Endothelial cell of umbilical vein (primary cell): ENCODE results near the gene MACO1. TPM values are rescaled to one million over a fixed set of nuclear protein-coding genes. Genes with fewer than 3 reads are reported as not detected.

Experiments used
- BruUV-seq: library from RNA; stranded (reverse); fragments of 400-500 nt; replicated peaks from 2 replicates; lab custom pipeline; 2021; lab: Mats Ljungman, UMichigan
- CTCF ChIA-PET: fragments of 300-600, 350-600 bp; sonication (Branson Sonifier 250); formaldehyde crosslinking; loops from one replicate; lab custom pipeline; 2021; ENCODE audit warnings: antibody characterized with exemption, inconsistent platforms; lab: Charles Lee
- POLR2A ChIA-PET: fragments of 300-600, 350-600 bp; sonication (Branson Sonifier 250); formaldehyde crosslinking; loops from one replicate; lab custom pipeline; 2021; ENCODE audit warnings: antibody characterized with exemption, inconsistent platforms; lab: Charles Lee
- DNase-seq: peaks from one replicate; pipeline ENCODE4 v3.0.0-alpha.2; 2011; ENCODE audit warnings: low read depth, low spot score
- FAIRE-seq: peaks from 2 replicates; lab custom pipeline; 2011; peaks lifted over from hg19 to GRCh38; lab: Jason Lieb, UNC
- H2AFZ ChIP-seq: 2 replicates; pipeline ENCODE4 v1.6.0; 2012; ENCODE audit warnings: low read depth, low read length, control low read depth, inconsistent platforms
- H3K27ac ChIP-seq: 2 replicates; pipeline ENCODE4 v1.5.1; 2011; ENCODE audit warnings: low read depth, mild to moderate bottlenecking, control low read depth, low read length, moderate library complexity; ENCODE audit not compliant: insufficient read depth
- H3K27me3 ChIP-seq, 2 experiments: 2 replicates each; pipeline versions ENCODE4 v1.6.0 to v1.6.1; 2011; ENCODE audit warnings: low read length in 2 of 2, mixed read lengths in 1 of 2; ENCODE audit not compliant: control insufficient read depth in 2 of 2, insufficient read depth in 2 of 2
- H3K36me3 ChIP-seq, 2 experiments: 2 replicates in 1 of 2; 3 replicates in 1 of 2; pipeline ENCODE4 v1.5.1; 2011; ENCODE audit warnings: low read length in 2 of 2, mild to moderate bottlenecking in 1 of 2, moderate library complexity in 1 of 2; ENCODE audit not compliant: control insufficient read depth in 2 of 2, insufficient read depth in 2 of 2; ENCODE audit errors: extremely low read depth in 1 of 2
- H3K4me1 ChIP-seq: 3 replicates; pipeline ENCODE4 v1.5.1; 2011; ENCODE audit warnings: mild to moderate bottlenecking, low read length; ENCODE audit not compliant: control insufficient read depth, insufficient read depth; ENCODE audit errors: extremely low read depth
- H3K4me2 ChIP-seq: 2 replicates; pipeline ENCODE4 v1.6.1; 2011; ENCODE audit warnings: low read length, control low read depth, mixed read lengths; ENCODE audit not compliant: insufficient read depth
- H3K4me3 ChIP-seq, 3 experiments: fragments of 200-600 bp in 1 of 3; sonication (generic), shearing (Covaris generic) in 1 of 3; replicated peaks in 1 of 3; 2 replicates each; pipeline ENCODE4 v1.5.1; 2011 to 2016; ENCODE audit warnings: control low read depth in 3 of 3, low read length in 3 of 3, mild to moderate bottlenecking in 2 of 3, inconsistent platforms in 1 of 3, low read depth in 1 of 3, moderate library complexity in 1 of 3; ENCODE audit not compliant: insufficient read depth in 1 of 3
- H3K79me2 ChIP-seq: 2 replicates; pipeline ENCODE4 v1.6.0; 2012; ENCODE audit warnings: low read length, inconsistent platforms; ENCODE audit not compliant: control insufficient read depth, insufficient read depth
- H3K9ac ChIP-seq: replicated peaks from 2 replicates; pipeline ENCODE3; 2011; ENCODE audit warnings: low read length, control low read depth; ENCODE audit not compliant: insufficient read depth; ENCODE audit errors: extremely low read depth
- H3K9me1 ChIP-seq: replicated peaks from 3 replicates; pipeline ENCODE4 v1.6.0; 2011; ENCODE audit warnings: mild to moderate bottlenecking, low read length; ENCODE audit not compliant: control insufficient read depth, insufficient read depth; ENCODE audit errors: extremely low read depth
- H3K9me3 ChIP-seq: replicated peaks from 2 replicates; pipeline ENCODE4 v1.5.1; 2012; ENCODE audit warnings: low read length, inconsistent platforms; ENCODE audit not compliant: control insufficient read depth, insufficient read depth
- H4K20me1 ChIP-seq: replicated peaks from 2 replicates; pipeline ENCODE3; 2011; ENCODE audit warnings: mild to moderate bottlenecking, low read length; ENCODE audit not compliant: control insufficient read depth, insufficient read depth; ENCODE audit errors: extremely low read depth
- CTCF ChIP-seq, 2 donors: IDR thresholded peaks; 1 replicate in 1 of 2; 2 replicates in 1 of 2; pipeline ENCODE4 v1.5.1; 2011; ENCODE audit warnings: low read length in 2 of 2, mild to moderate bottlenecking in 2 of 2, moderate library complexity in 2 of 2, control low read depth in 1 of 2, inconsistent platforms in 1 of 2, low read depth in 1 of 2; ENCODE audit not compliant: insufficient read depth in 1 of 2; ENCODE audit errors: extremely low read depth in 1 of 2
- EZH2 ChIP-seq: IDR thresholded peaks from 2 replicates; pipeline ENCODE4 v1.6.1; 2012; ENCODE audit warnings: borderline replicate concordance, low read depth, mild to moderate bottlenecking, moderate library complexity, low read length, inconsistent platforms; ENCODE audit not compliant: severe bottlenecking
- FOS ChIP-seq: IDR thresholded peaks from 2 replicates; pipeline ENCODE4 v1.6.1; 2011; ENCODE audit warnings: mild to moderate bottlenecking, low read length, moderate library complexity, borderline replicate concordance; ENCODE audit not compliant: insufficient read depth
- GATA2 ChIP-seq: IDR thresholded peaks from 2 replicates; pipeline ENCODE4 v1.7.0; 2011; ENCODE audit warnings: low read depth, mild to moderate bottlenecking, moderate library complexity, mixed read lengths, low read length; ENCODE audit not compliant: insufficient read length, insufficient read depth
- JUN ChIP-seq: IDR thresholded peaks from 2 replicates; pipeline ENCODE4 v1.6.1; 2011; ENCODE audit warnings: borderline replicate concordance, low read depth; ENCODE audit not compliant: insufficient read length, insufficient read depth
- MAX ChIP-seq: IDR thresholded peaks from 2 replicates; pipeline ENCODE4 v1.6.1; 2011; ENCODE audit not compliant: insufficient read depth, insufficient read length
- MYC ChIP-seq: IDR thresholded peaks from one replicate; pipeline ENCODE4 v1.6.1; 2011; ENCODE audit warnings: mild to moderate bottlenecking, low read depth, low read length
- POLR2A ChIP-seq: IDR thresholded peaks from 2 replicates; pipeline ENCODE4 v1.6.1; 2012; ENCODE audit warnings: low read depth, mild to moderate bottlenecking, control low read depth, low read length
- POLR2AphosphoS5 ChIP-seq: IDR thresholded peaks from 2 replicates; pipeline ENCODE4 v1.6.1; 2012; ENCODE audit warnings: low read depth, mild to moderate bottlenecking, control low read depth, low read length, moderate library complexity; ENCODE audit not compliant: insufficient read depth
- dilution Hi-C: fragments of 300-500 bp; cut with MboI; formaldehyde crosslinking; loops from one replicate; pipeline ENCODE4 v1.15.0; 2019; ENCODE audit warnings: low sequenced_read_pairs; ENCODE audit not compliant: extremely low pct_ligation_motif_present
- intact Hi-C: fragments of 100-400 bp; cut with micrococcal nuclease; formaldehyde crosslinking; loops from one replicate; pipeline ENCODE4 v1.10.0; 2022
- polyA plus RNA-seq, 4 experiments: library from polyadenylated mRNA; depleted of rRNA in 3 of 4; stranded (reverse) in 3 of 4; unstranded in 1 of 4; fragments of >200 nt; gene quantifications; 2 replicates each; pipeline versions ENCODE4 v1.2.1 to v1.2.3, GENCODE V29; 2011 to 2012; ENCODE audit warnings: missing spikeins in 1 of 4
- total RNA-seq: library from RNA; stranded (reverse); gene quantifications from 2 replicates; pipeline ENCODE4 v1.2.3, GENCODE V29; 2021

The MACO1 gene
- total and polyA plus RNA-seq, 2 donors (not counting 3 experiments of a cell fraction or from before 2014, with no cell fraction given): 7.7 to 24.4 TPM

GRCh38 chr1:25428475-25429166 lies 2.1 kb upstream of the MACO1 start:
- FAIRE-seq (no peak), DNase-seq (no peak)
- Histone ChIP-seq H3K27ac (no peak overlapping the region), H3K9me3 (no peaks in the 10 kb centered on the region), H3K4me3 (no peak overlapping the region), H3K36me3 (no peaks in the 10 kb centered on the region), H3K9me1 (no peaks in the 10 kb centered on the region), H3K27me3 (no peaks in the 10 kb centered on the region), H2AFZ (no peak overlapping the region), H3K4me2 (no peak overlapping the region), H3K79me2 (peaks cover 23% of the 10 kb centered on the region), H3K9ac (no peak overlapping the region), H4K20me1 (peaks cover 2% of the 10 kb centered on the region), H3K4me1 (peaks cover 25% of the 10 kb centered on the region)
- no peak for TF ChIP-seq FOS
- no peak for TF ChIP-seq POLR2AphosphoS5
- no peak for TF ChIP-seq MYC
- TF ChIP-seq CTCF (IDR thresholded peaks at IDR 0.05; ENCODE audit: extremely low read depth in 1 of 2, insufficient read depth in 1 of 2, low read depth in 1 of 2, low read length in 2 of 2): no peak
- no peak for TF ChIP-seq GATA2
- TF ChIP-seq MAX: no peak
- TF ChIP-seq JUN: no peak
- no peak for TF ChIP-seq EZH2
- TF ChIP-seq POLR2A: no peak
- intact Hi-C loops (no loop called here), dilution Hi-C loops (no loop called here)
- POLR2A ChIA-PET: no interaction called here
- no TSS peak for BruUV-seq
- CTCF ChIA-PET: interaction anchor here (0.6 to 1.3 kb wide), 3 partner anchors 10 to 180 kb away, joined by 3 read pairs; no protein-coding TSS in a partner anchor
